ENCODE results near the gene STX18. TPM values are rescaled to one million over a fixed set of nuclear protein-coding genes. Genes with fewer than 3 reads are reported as not detected.

The STX18 gene
- total and polyA plus RNA-seq, 10 of the 15 experiments (the other 5 are each of a cell fraction or from before 2014, with no cell fraction given), result 8.2 to 46.6 (median 31.1) TPM

DNA sequence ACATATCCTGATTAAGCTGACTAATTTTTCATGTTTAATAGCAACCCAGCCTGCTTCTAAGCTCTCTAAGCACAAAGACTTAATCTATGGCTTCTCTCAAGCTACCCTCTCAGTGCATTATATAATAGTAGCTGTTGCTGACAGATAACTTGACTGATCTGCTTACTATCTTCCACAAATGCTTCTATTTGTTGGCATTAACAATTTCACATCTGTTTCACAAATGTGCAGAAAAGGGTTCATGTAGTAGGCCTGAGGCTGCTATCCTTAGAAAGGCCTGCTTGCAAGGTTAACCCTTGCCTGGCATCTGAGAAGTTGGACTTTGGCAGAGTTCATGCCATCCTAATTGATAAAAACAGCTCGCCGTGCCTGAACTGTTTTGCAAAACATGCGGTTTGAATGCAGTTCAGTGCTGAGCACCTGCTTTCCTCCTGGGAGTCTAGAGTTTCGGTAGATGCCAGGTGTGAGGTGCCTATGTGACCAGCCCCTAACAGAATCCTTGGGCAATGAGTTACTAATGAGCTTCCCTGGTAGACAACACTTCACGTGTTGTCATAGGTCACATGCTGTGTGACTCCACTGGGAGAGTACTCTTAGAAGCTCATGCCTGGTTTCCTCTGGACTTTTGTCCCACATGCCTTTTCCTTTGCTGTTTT is 86.5 kb downstream of the STX18 start (continued):
- TF ChIP-seq CREM (IDR thresholded peaks at IDR 0.05; ENCODE audit: low read depth), result no peak

GRCh38 chr4:4446434-4446833 is 95.4 kb downstream of the STX18 start:
- in situ Hi-C loops (cut with MboI), result no loop called here
- ChIA-PET SMC1A (ENCODE audit: uncharacterized antibody, unreplicated experiment) (no interaction called here), RAD21 (ENCODE audit: unreplicated experiment) (no interaction called here), POLR2A (no interaction called here), CTCF (no interaction called here)
- H3K4me3 ChIP-seq, result no peak overlapping the region
- no peak for DNase-seq (ENCODE audit: low read depth, low spot score)
- BruUV-seq (replicated peaks), result no TSS peak
- H3K9me3 ChIP-seq (replicated peaks; ENCODE audit: control insufficient read depth, insufficient read depth, low read length), result no peaks in the 10 kb centered on the region
- H3K9ac ChIP-seq (ENCODE audit: control insufficient read depth, insufficient read depth, low read length), result no peak overlapping the region
- H3K79me2 ChIP-seq (ENCODE audit: control insufficient read depth, insufficient read depth, low read length), result no peaks in the 10 kb centered on the region
- FAIRE-seq, result no peak
- no peaks in the 10 kb centered on the region for H4K20me1 ChIP-seq (ENCODE audit: control insufficient read depth, insufficient read depth)
- no peaks in the 10 kb centered on the region for H3K4me1 ChIP-seq (ENCODE audit: control insufficient read depth, insufficient read depth, low read length)
- intact Hi-C loops (cut with micrococcal nuclease; ENCODE audit: unreplicated experiment), result no loop called here
- no peaks in the 10 kb centered on the region for H3K27me3 ChIP-seq (replicated peaks in 1 of 2; ENCODE audit: control insufficient read depth in 2 of 2, insufficient read depth in 2 of 2, low read length in 1 of 2)
- TF ChIP-seq BHLHE40 (IDR thresholded peaks at IDR 0.05; ENCODE audit: borderline replicate concordance in 1 of 2, low read depth in 2 of 2, low read length in 1 of 2), result no peak
- no peak for TF ChIP-seq TBL1XR1 (IDR thresholded peaks at IDR 0.05; ENCODE audit: low read depth, low read length)
- TF ChIP-seq IKZF1 (conservative IDR thresholded peaks at IDR 0.05), result no peak
- no peak for TF ChIP-seq GABPA (IDR thresholded peaks at IDR 0.05; ENCODE audit: low read depth)
- TF ChIP-seq EGR1 (IDR thresholded peaks at IDR 0.05; ENCODE audit: borderline replicate concordance in 1 of 2, low read depth in 2 of 2, low read length in 2 of 2), result no peak
- no peak for TF ChIP-seq KDM1A (IDR thresholded peaks at IDR 0.05; ENCODE audit: borderline replicate concordance)
- no peak for TF ChIP-seq USF1 (IDR thresholded peaks at IDR 0.05; ENCODE audit: borderline replicate concordance, extremely low read length, insufficient read depth, low read depth, low read length)
- TF ChIP-seq POU2F2 (IDR thresholded peaks at IDR 0.05; ENCODE audit: borderline replicate concordance, low read depth, low read length), result no peak
- TF ChIP-seq HCFC1 (IDR thresholded peaks at IDR 0.05; ENCODE audit: low read length), result no peak
- TF ChIP-seq, protein P1, sequence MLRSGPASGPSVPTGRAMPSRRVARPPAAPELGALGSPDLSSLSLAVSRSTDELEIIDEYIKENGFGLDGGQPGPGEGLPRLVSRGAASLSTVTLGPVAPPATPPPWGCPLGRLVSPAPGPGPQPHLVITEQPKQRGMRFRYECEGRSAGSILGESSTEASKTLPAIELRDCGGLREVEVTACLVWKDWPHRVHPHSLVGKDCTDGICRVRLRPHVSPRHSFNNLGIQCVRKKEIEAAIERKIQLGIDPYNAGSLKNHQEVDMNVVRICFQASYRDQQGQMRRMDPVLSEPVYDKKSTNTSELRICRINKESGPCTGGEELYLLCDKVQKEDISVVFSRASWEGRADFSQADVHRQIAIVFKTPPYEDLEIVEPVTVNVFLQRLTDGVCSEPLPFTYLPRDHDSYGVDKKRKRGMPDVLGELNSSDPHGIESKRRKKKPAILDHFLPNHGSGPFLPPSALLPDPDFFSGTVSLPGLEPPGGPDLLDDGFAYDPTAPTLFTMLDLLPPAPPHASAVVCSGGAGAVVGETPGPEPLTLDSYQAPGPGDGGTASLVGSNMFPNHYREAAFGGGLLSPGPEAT (IDR thresholded peaks at IDR 0.05; ENCODE audit: low read depth), result no peak
- no peak for TF ChIP-seq KLF5 (IDR thresholded peaks at IDR 0.05; ENCODE audit: partially characterized antibody)
- no peak for TF ChIP-seq POLR2AphosphoS5 (IDR thresholded peaks at IDR 0.05; ENCODE audit: low read length)
- H3K36me3 ChIP-seq (ENCODE audit: control insufficient read depth in 2 of 2, insufficient read depth in 2 of 2, low read length in 1 of 2), result no peaks in the 10 kb centered on the region; a peak in 1 of 4 replicates
- H3K4me2 ChIP-seq (ENCODE audit: control insufficient read depth, insufficient read depth), result no peak overlapping the region
- H2AFZ ChIP-seq (ENCODE audit: control insufficient read depth, low read depth, low read length), result no peak overlapping the region
- ATAC-seq, result no peak
- H3K27ac ChIP-seq (ENCODE audit: control insufficient read depth, insufficient read depth), result no peak overlapping the region
